CD4-positive, alpha-beta T cell treated with Interleukin-10 for 1 hour (primary cell): ENCODE results near the gene APLP2.
"Not testable (repeated sequence)": the region's sequence is repeated elsewhere in the genome, so short reads cannot be mapped to it uniquely, and the experiment has no call there.

Experiments
- DNase-seq: peaks from one replicate; pipeline ENCODE4 v3.0.0-alpha.2; 2020

The APLP2 gene

GRCh38 chr11:130178441-130179339 is 109.0 kb downstream of the APLP2 start:
- DNase-seq = no peak

DNA sequence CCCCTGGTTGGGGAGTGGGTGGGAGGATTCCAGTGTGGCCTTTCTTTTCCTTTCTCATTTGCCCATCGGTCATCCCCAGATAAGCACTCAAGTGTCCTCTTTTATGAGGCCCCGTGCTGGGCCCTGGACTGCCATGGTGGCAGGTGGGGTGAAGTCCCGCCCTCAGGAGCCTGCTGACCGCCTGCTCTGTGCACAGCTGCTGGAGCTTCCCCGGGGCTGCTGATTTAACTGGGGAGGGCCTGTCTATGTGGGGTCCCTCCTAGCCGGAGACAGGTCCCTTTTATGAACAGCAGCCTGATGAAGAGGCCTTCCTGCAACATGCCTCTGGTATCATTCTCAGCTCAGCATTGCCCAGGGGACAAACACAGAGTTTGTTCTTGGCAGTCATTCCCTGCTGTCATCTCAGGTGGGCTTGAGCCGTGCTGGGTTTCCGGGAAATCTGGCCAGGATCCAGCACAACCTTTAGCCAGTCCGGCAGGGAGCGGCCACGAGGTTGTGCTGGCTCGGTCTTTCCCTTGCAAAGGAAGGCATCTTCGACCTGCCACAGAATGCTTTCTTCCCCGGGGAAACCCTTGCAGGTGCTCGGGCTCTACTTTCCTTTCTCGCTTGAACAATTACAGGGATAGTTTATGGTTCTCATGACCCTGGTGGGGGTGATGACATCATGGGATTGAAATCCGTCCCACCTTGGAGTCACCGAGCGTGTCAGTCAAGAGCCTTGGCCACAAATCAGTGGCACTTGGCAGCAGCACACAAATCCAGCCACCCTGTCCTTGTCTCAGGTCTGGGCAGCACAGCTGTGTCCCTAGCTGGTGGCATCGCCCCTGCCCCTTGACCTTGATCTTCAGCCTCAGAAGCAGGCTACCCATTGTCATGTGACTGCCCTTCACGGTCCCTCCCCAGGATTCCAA is 110.0 kb downstream of the APLP2 start:
- no peak for DNase-seq

DNA sequence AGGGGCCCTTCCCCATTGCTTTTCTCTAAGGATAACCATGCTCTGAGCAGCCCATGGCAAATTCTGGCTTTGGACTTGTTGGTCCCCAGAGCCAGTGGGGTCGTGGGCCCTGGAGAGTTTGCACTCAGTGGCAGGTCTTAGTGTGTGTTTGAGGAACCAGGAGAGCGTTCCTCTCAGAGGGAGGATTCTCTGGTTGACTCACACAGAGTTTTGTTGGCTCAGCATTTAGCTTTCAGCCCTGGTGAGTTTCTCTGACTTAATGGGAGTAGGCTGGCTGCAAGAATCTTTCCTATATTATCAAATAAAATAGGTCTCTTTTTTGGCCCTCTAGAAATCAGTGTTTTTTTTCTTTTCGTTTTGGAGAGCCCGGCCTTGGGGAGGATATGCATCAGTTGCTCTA is 110.8 kb downstream of the APLP2 start:
- no peak for DNase-seq

GRCh38 chr11:130180896-130181294 is 111.2 kb downstream of the APLP2 start:
- no peak for DNase-seq

- no peak for DNase-seq
Observed at GRCh38 chr11:130181295-130182272, 111.9 kb downstream of the APLP2 start.

GRCh38 chr11:130183878-130184610 is 114.3 kb downstream of the APLP2 start:
- no peak for DNase-seq

- DNase-seq = no peak
Observed at GRCh38 chr11:130187096-130187495, 117.4 kb downstream of the APLP2 start.

- DNase-seq = no peak
Observed at GRCh38 chr11:130188047-130188446, 118.4 kb downstream of the APLP2 start.

DNA sequence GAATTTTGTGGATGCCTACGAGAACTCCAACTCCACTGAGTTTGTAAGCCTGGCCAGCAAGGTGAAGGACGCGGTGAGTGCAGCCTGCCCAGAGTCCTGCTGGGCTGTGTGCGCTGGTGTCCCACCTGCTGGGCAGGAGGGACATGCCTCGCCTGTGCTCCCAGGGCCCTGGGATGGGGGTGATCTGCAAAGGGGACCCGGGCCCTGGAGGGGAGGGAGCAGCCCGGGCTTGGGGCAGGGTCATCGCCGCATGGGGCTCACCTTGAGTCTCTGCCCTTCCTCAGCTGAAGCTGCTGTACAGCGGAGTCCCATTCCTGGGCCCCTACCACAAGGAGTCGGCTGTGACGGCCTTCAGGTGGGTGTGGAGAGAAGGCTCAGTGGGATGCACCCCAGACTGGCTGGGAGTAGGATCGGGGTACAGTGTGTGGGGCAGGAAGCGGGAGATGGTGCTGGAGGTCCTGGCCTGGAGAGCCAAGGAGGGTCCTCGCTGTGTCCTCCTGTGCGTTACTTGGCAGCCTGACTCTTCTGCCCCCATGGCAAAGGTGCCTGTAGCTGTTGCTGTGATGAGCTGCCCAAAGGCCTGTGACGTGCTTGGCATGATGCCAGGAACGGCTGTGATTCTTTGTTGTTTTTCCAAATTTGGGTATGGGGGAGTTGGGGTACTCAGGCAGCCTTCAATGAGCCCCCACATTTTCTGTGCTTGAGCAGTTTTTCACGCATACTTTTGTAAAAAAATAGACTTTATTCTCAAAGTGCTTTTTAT is 119.1 kb downstream of the APLP2 start:
- DNase-seq = no peak

DNA sequence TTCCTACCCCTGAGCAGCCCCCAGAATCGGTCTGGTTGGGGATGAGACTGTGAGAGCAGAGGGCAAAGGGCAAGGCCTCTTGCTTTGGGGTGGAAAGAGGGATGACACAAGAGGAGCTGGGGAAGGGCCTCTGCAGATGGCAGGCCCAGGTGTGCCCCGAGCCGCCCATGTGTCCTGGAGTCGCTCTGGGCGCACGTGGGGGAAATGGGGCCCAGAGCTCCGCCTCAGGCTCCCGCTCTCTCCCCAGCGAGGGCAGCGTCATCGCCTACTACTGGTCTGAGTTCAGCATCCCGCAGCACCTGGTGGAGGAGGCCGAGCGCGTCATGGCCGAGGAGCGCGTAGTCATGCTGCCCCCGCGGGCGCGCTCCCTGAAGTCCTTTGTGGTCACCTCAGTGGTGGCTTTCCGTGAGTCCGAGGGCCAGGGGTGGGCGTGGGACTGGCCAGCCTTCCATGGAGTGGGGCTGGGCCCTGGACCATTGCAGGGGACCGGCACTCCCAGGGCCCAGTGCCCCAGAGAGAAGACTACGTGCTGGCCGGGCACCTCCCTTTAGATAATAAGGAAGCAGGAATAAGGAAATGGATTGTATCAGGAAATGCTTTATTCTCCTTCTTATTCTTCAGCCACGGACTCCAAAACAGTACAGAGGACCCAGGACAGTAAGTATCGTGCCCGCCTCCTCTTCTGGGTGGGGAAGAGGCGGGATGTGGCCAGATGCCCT is 120.0 kb downstream of the APLP2 start:
- DNase-seq = no peak

DNA sequence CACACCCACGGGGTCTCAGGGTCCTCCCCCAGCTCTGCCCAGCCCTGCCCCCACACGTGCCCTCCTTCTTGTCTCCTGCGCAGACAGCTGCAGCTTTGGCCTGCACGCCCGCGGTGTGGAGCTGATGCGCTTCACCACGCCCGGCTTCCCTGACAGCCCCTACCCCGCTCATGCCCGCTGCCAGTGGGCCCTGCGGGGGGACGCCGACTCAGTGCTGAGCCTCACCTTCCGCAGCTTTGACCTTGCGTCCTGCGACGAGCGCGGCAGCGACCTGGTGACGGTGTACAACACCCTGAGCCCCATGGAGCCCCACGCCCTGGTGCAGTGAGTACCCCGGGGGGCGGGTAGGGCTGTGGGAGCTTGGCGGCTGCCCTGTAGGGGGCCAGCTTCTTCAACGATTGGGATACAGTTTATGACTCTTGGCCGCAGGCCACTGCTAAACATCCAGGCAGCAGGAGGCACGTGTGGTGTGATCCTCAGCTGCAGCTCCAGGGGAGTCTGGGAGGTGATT is 120.7 kb downstream of the APLP2 start:
- no peak for DNase-seq

GRCh38 chr11:130191896-130192295 is 122.2 kb downstream of the APLP2 start:
- DNase-seq = no peak

DNA sequence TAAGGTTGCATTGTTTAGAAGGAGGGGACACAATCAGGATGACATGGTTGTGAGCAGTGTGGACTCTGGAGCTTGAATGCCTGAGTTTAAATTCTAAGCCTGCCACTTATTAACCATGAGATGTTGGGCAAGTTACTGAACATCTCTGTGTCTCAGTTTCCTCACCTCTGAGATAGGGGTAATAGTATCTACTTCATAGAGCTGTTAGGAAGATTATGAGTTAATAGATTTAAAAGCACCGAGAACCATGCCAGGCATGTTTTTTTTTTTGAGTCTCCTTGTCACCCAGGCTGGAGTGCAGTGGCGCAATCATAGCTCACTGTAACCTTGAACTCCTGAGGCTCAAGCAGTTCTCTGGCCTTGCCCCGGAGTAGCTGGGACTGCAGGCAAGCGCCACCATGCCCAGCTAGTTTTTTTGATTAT is 123.2 kb downstream of the APLP2 start:
- no peak for DNase-seq

- not testable (repeated sequence) for DNase-seq
Observed at GRCh38 chr11:130193551-130193950, 123.9 kb downstream of the APLP2 start.
